AML-193 (cell line): ENCODE results near the gene TOMM20.
"Not testable (repeated sequence)": the region's sequence is repeated elsewhere in the genome, so short reads cannot be mapped to it uniquely, and the experiment has no call there.

Experiments
- DNase-seq, 2 experiments: peaks; one replicate each; lab custom pipeline; 2025; lab: John Stamatoyannopoulos, UW

Gene TOMM20

GRCh38 chr1:235128456-235129328, at the start of gene TOMM20:
TSS of gene TOMM20 (minus strand) at chr1:235128837. CDS start at chr1:235128715, 122 bp downstream.
- peak; percentile 94 to 97 for DNase-seq

- no peak for DNase-seq
Measured at GRCh38 chr1:235176486-235176885, 47.8 kb upstream of the TOMM20 start.

- no peak for DNase-seq
Measured at GRCh38 chr1:235169986-235170385, 41.3 kb upstream of the TOMM20 start.

- no peak for DNase-seq
Measured at GRCh38 chr1:235168375-235168774, 39.7 kb upstream of the TOMM20 start.

- DNase-seq: no peak
Measured at GRCh38 chr1:235161685-235162327, 33.2 kb upstream of the TOMM20 start.

- DNase-seq: peak; percentile 84 to 88
Measured at GRCh38 chr1:235160957-235161684, 32.5 kb upstream of the TOMM20 start, which contains the start of gene RBM34. TSS of gene RBM34 (minus strand) at chr1:235161250. CDS start at chr1:235161226, 24 bp downstream.

GRCh38 chr1:235160383-235160956, 31.8 kb upstream of the TOMM20 start:
- DNase-seq: peak; percentile 57 to 66

- not testable (repeated sequence) for DNase-seq
Measured at GRCh38 chr1:235159930-235160329, 31.3 kb upstream of the TOMM20 start.

GRCh38 chr1:235159284-235159683, 30.6 kb upstream of the TOMM20 start:
- DNase-seq: not testable (repeated sequence)

GRCh38 chr1:235158680-235159079, 30.0 kb upstream of the TOMM20 start:
- DNase-seq: no peak

GRCh38 chr1:235157150-235157549, 28.5 kb upstream of the TOMM20 start:
- DNase-seq: no peak

GRCh38 chr1:235156740-235157139, 28.1 kb upstream of the TOMM20 start:
- DNase-seq: no peak

- no peak for DNase-seq
Measured at GRCh38 chr1:235156265-235156664, 27.6 kb upstream of the TOMM20 start.

- no peak for DNase-seq
Measured at GRCh38 chr1:235152235-235152634, 23.6 kb upstream of the TOMM20 start.

- no peak for DNase-seq
Measured at GRCh38 chr1:235151033-235151432, 22.4 kb upstream of the TOMM20 start.

- DNase-seq: no peak
Measured at GRCh38 chr1:235149824-235150223, 21.2 kb upstream of the TOMM20 start.

- no peak for DNase-seq
Measured at GRCh38 chr1:235147269-235147668, 18.6 kb upstream of the TOMM20 start.

GRCh38 chr1:235145639-235146038, 17.0 kb upstream of the TOMM20 start:
- DNase-seq: no peak

GRCh38 chr1:235142991-235143390, 14.4 kb upstream of the TOMM20 start:
- no peak for DNase-seq

GRCh38 chr1:235139315-235139714, 10.7 kb upstream of the TOMM20 start:
- no peak for DNase-seq

GRCh38 chr1:235138821-235139220, 10.2 kb upstream of the TOMM20 start:
- no peak for DNase-seq

- no peak for DNase-seq
Measured at GRCh38 chr1:235136111-235136510, 7.5 kb upstream of the TOMM20 start.
